Hepatocyte (in vitro differentiated cells): ENCODE data around the gene APBA2. TPM values are rescaled to one million over a fixed set of nuclear protein-coding genes. Genes with fewer than 3 reads are reported as not detected.

Source experiments
- DNase-seq: peaks from one replicate; pipeline ENCODE4 v3.0.0-alpha.2; 2016; ENCODE audit warnings: low spot score
- H2AFZ ChIP-seq: fragments of 200-600 bp; sonication (generic); 2 replicates; pipeline ENCODE4 v1.6.0; 2016; ENCODE audit warnings: antibody characterized with exemption, mild to moderate bottlenecking
- H3K27ac ChIP-seq: fragments of 200-600 bp; sonication (generic); 2 replicates; pipeline ENCODE4 v1.5.1; 2016; ENCODE audit warnings: mild to moderate bottlenecking
- H3K27me3 ChIP-seq: fragments of 200-600 bp; sonication (generic); 2 replicates; pipeline ENCODE4 v1.6.1; 2016
- H3K36me3 ChIP-seq: fragments of 200-600 bp; sonication (generic); replicated peaks from 2 replicates; pipeline ENCODE4 v1.5.1; 2016; ENCODE audit warnings: low read depth; ENCODE audit not compliant: insufficient read depth
- H3K4me1 ChIP-seq: fragments of 200-600 bp; sonication (generic); 2 replicates; pipeline ENCODE4 v1.5.1; 2016; ENCODE audit warnings: mild to moderate bottlenecking, moderate library complexity; ENCODE audit not compliant: insufficient read depth
- H3K4me2 ChIP-seq: fragments of 200-600 bp; sonication (generic); 2 replicates; pipeline ENCODE4 v1.6.0; 2016
- H3K4me3 ChIP-seq: fragments of 200-600 bp; sonication (generic); 2 replicates; pipeline ENCODE4 v1.5.1; 2016; ENCODE audit warnings: mild to moderate bottlenecking
- H3K79me2 ChIP-seq: fragments of 200-600 bp; sonication (generic); 2 replicates; pipeline ENCODE4 v1.6.0; 2017; ENCODE audit warnings: mild to moderate bottlenecking
- H3K9me2 ChIP-seq: fragments of 200-600 bp; sonication (generic); replicated peaks from 2 replicates; pipeline ENCODE4 v1.6.0; 2017; ENCODE audit warnings: mild to moderate bottlenecking; ENCODE audit not compliant: insufficient read depth
- H3K9me3 ChIP-seq: fragments of 200-600 bp; sonication (generic); 2 replicates; pipeline ENCODE4 v1.5.1; 2016; ENCODE audit warnings: low read depth, mild to moderate bottlenecking
- H4K20me1 ChIP-seq: fragments of 200-600 bp; sonication (generic); 2 replicates; pipeline ENCODE4 v1.6.0; 2016; ENCODE audit warnings: mild to moderate bottlenecking; ENCODE audit not compliant: insufficient read depth, poor library complexity, severe bottlenecking
- CTCF ChIP-seq: fragments of 200-600 bp; sonication (generic); IDR thresholded peaks from 2 replicates; pipeline ENCODE4 v1.5.1; 2016; ENCODE audit warnings: antibody characterized with exemption, mild to moderate bottlenecking; ENCODE audit not compliant: poor library complexity
- EZH2 ChIP-seq: fragments of 200-600 bp; sonication (generic); IDR thresholded peaks from 2 replicates; pipeline ENCODE4 v1.6.1; 2016; ENCODE audit warnings: antibody characterized with exemption, mild to moderate bottlenecking, borderline replicate concordance
- EZH2phosphoT487 ChIP-seq: fragments of 200-600 bp; sonication (generic); IDR thresholded peaks from one replicate; pipeline ENCODE4 v1.6.1; 2018; ENCODE audit warnings: antibody characterized with exemption, mild to moderate bottlenecking, low read depth, moderate library complexity; ENCODE audit not compliant: unreplicated experiment, severe bottlenecking
- WGBS: methylation state at CpG from one replicate; pipeline ENCODE4 v1.1.6; 2016; ENCODE audit warnings: low lambda C conversion rate; ENCODE audit errors: missing lambda C conversion rate; 5-methylcytosine and 5-hydroxymethylcytosine counted together
- polyA plus RNA-seq: library from polyadenylated mRNA; unstranded; fragments of >200 nt; fragmentation: Nextera tagmentation; extraction: Ambion mirVana; gene quantifications from 2 replicates; pipeline ENCODE4 v1.2.1, GENCODE V29; 2016
- total RNA-seq: library from RNA; depleted of rRNA; stranded (reverse); fragments of >200 nt; gene quantifications from 2 replicates; pipeline ENCODE4 v1.2.3, GENCODE V29; 2014

The APBA2 gene
- total and polyA plus RNA-seq, 2 experiments from 2014 or later: 8.4 to 10.1 TPM

- WGBS: 88% methylated on average over 4 of the region's 4 CpGs
Measured at GRCh38 chr15:29046281-29046810, 160.6 kb downstream of the APBA2 start.

GRCh38 chr15:29046977-29047376, 161.2 kb downstream of the APBA2 start:
- Histone ChIP-seq H2AFZ (no peak overlapping the region), H3K27me3 (no peaks in the 10 kb centered on the region), H3K9me3 (no peaks in the 10 kb centered on the region), H3K27ac (no peak overlapping the region), H3K4me1 (no peaks in the 10 kb centered on the region), H3K79me2 (no peaks in the 10 kb centered on the region), H3K4me2 (no peak overlapping the region), H3K36me3 (no peaks in the 10 kb centered on the region), H3K4me3 (no peak overlapping the region), H3K9me2 (no peaks in the 10 kb centered on the region), H4K20me1 (no peaks in the 10 kb centered on the region)
- WGBS: 96% methylated on average over 5 of the region's 5 CpGs
- no peak for TF ChIP-seq EZH2phosphoT487
- no peak for TF ChIP-seq EZH2
- TF ChIP-seq CTCF: no peak
- DNase-seq: no peak

More at GRCh38 chr15:29046281-29046810, 160.6 kb downstream of the APBA2 start:
- Histone ChIP-seq H3K79me2 (no peaks in the 10 kb centered on the region), H2AFZ (no peak overlapping the region), H3K4me1 (no peaks in the 10 kb centered on the region), H3K27ac (no peak overlapping the region), H3K4me3 (no peak overlapping the region), H3K4me2 (no peak overlapping the region), H3K9me3 (no peaks in the 10 kb centered on the region), H3K27me3 (no peaks in the 10 kb centered on the region), H3K9me2 (no peaks in the 10 kb centered on the region), H4K20me1 (no peaks in the 10 kb centered on the region), H3K36me3 (no peaks in the 10 kb centered on the region)
- TF ChIP-seq EZH2phosphoT487 (no peak), CTCF (no peak), EZH2 (no peak)
- no peak for DNase-seq

GRCh38 chr15:29048011-29048410, 162.2 kb downstream of the APBA2 start:
- Histone ChIP-seq H3K27ac (no peak overlapping the region), H3K9me2 (no peaks in the 10 kb centered on the region), H3K4me2 (no peak overlapping the region), H3K4me1 (no peaks in the 10 kb centered on the region), H3K36me3 (no peaks in the 10 kb centered on the region), H4K20me1 (no peaks in the 10 kb centered on the region), H3K4me3 (no peak overlapping the region), H2AFZ (no peak overlapping the region), H3K9me3 (no peaks in the 10 kb centered on the region), H3K79me2 (no peaks in the 10 kb centered on the region), H3K27me3 (no peaks in the 10 kb centered on the region)
- TF ChIP-seq EZH2phosphoT487: no peak
- no peak for TF ChIP-seq CTCF
- TF ChIP-seq EZH2: no peak
- DNase-seq: no peak
- WGBS: 94% methylated on average over 9 of the region's 9 CpGs
